T-helper 1 cell treated with Interleukin-12 subunit alpha and Interleukin-12 subunit beta and Interleukin-4 antibody, amounts not matched to agents 30 μg/mL and 1 μg/mL, for 36 hours (primary cell): ENCODE data around the gene ZNF784.

Experiments
- H3K27ac Mint-ChIP-seq: one replicate; pipeline ENCODE4 v1.8.0; 2021; ENCODE audit warnings: mild to moderate bottlenecking, mixed read lengths
- H3K27me3 Mint-ChIP-seq: one replicate; pipeline ENCODE4 v1.8.0; 2021; ENCODE audit warnings: low read depth, mixed read lengths
- H3K36me3 Mint-ChIP-seq: one replicate; pipeline ENCODE4 v1.8.0; 2021; ENCODE audit warnings: low read depth, mixed read lengths
- H3K4me1 Mint-ChIP-seq: one replicate; pipeline ENCODE4 v1.8.0; 2021; ENCODE audit warnings: low read depth, mixed read lengths
- H3K4me3 Mint-ChIP-seq: one replicate; pipeline ENCODE4 v1.8.0; 2021; ENCODE audit warnings: mild to moderate bottlenecking, moderate library complexity, mixed read lengths
- H3K9me3 Mint-ChIP-seq: one replicate; pipeline ENCODE4 v1.8.0; 2021; ENCODE audit warnings: mixed read lengths

The ZNF784 gene

GRCh38 chr19:55661826-55662225 lies 37.5 kb upstream of the ZNF784 start:
- no peak overlapping the region for H3K27ac Mint-ChIP-seq
- no peaks in the 10 kb centered on the region for H3K27me3 Mint-ChIP-seq
- no peaks in the 10 kb centered on the region for H3K9me3 Mint-ChIP-seq
- peaks cover 26% of the 10 kb centered on the region for H3K4me1 Mint-ChIP-seq
- no peak overlapping the region for H3K4me3 Mint-ChIP-seq
- peaks cover 45% of the 10 kb centered on the region for H3K36me3 Mint-ChIP-seq

- no peaks in the 10 kb centered on the region for H3K27me3 Mint-ChIP-seq
- peaks cover 49% of the 10 kb centered on the region for H3K36me3 Mint-ChIP-seq
- H3K9me3 Mint-ChIP-seq, result no peaks in the 10 kb centered on the region
- no peak overlapping the region for H3K4me3 Mint-ChIP-seq
- peaks cover 27% of the 10 kb centered on the region for H3K4me1 Mint-ChIP-seq
- no peak overlapping the region for H3K27ac Mint-ChIP-seq
These were observed 36.6 kb upstream of the ZNF784 start for GRCh38 chr19:55660991-55661390.

GRCh38 chr19:55660404-55660803 lies 36.0 kb upstream of the ZNF784 start:
- H3K9me3 Mint-ChIP-seq, result no peaks in the 10 kb centered on the region
- H3K4me3 Mint-ChIP-seq, result no peak overlapping the region
- no peaks in the 10 kb centered on the region for H3K27me3 Mint-ChIP-seq
- peaks cover 32% of the 10 kb centered on the region for H3K4me1 Mint-ChIP-seq
- H3K27ac Mint-ChIP-seq, result no peak overlapping the region
- peaks cover 51% of the 10 kb centered on the region for H3K36me3 Mint-ChIP-seq

- Mint-ChIP-seq H3K4me3 (no peak overlapping the region), H3K27me3 (no peaks in the 10 kb centered on the region), H3K9me3 (no peaks in the 10 kb centered on the region), H3K27ac (peak overlapping the region; percentile 28), H3K36me3 (peaks cover 51% of the 10 kb centered on the region), H3K4me1 (peaks cover 32% of the 10 kb centered on the region)
These were observed 35.5 kb upstream of the ZNF784 start for GRCh38 chr19:55659822-55660221.

- H3K4me1 Mint-ChIP-seq, result peaks cover 32% of the 10 kb centered on the region
- no peak overlapping the region for H3K4me3 Mint-ChIP-seq
- H3K36me3 Mint-ChIP-seq, result peaks cover 46% of the 10 kb centered on the region
- no peak overlapping the region for H3K27ac Mint-ChIP-seq
- no peaks in the 10 kb centered on the region for H3K9me3 Mint-ChIP-seq
- no peaks in the 10 kb centered on the region for H3K27me3 Mint-ChIP-seq
These were observed 34.6 kb upstream of the ZNF784 start for GRCh38 chr19:55658846-55659459.

- H3K4me1 Mint-ChIP-seq, result peaks cover 25% of the 10 kb centered on the region
- H3K27me3 Mint-ChIP-seq, result no peaks in the 10 kb centered on the region
- H3K9me3 Mint-ChIP-seq, result no peaks in the 10 kb centered on the region
- H3K27ac Mint-ChIP-seq, result peak overlapping the region; percentile 57
- H3K4me3 Mint-ChIP-seq, result peak overlapping the region; percentile 95
- peaks cover 31% of the 10 kb centered on the region for H3K36me3 Mint-ChIP-seq
These were observed 32.8 kb upstream of the ZNF784 start for GRCh38 chr19:55656988-55657747.

- Mint-ChIP-seq H3K9me3 (no peaks in the 10 kb centered on the region), H3K27ac (peak overlapping the region; percentile 96), H3K4me3 (peak overlapping the region; percentile 95), H3K4me1 (peaks cover 22% of the 10 kb centered on the region), H3K27me3 (no peaks in the 10 kb centered on the region), H3K36me3 (peaks cover 27% of the 10 kb centered on the region)
These were observed 32.2 kb upstream of the ZNF784 start for GRCh38 chr19:55656552-55656951.

- H3K27ac Mint-ChIP-seq, result peak overlapping the region; percentile 96
- peaks cover 28% of the 10 kb centered on the region for H3K36me3 Mint-ChIP-seq
- peaks cover 24% of the 10 kb centered on the region for H3K4me1 Mint-ChIP-seq
- no peaks in the 10 kb centered on the region for H3K9me3 Mint-ChIP-seq
- H3K27me3 Mint-ChIP-seq, result no peaks in the 10 kb centered on the region
- peak overlapping the region; percentile 95 for H3K4me3 Mint-ChIP-seq
These were observed 31.3 kb upstream of the ZNF784 start for GRCh38 chr19:55655648-55656040.

GRCh38 chr19:55654868-55655647 lies 30.7 kb upstream of the ZNF784 start, which contains the start of gene U2AF2:
TSS of gene U2AF2 (plus strand) at chr19:55655035. CDS start at chr19:55655105, 70 bp downstream.
- Mint-ChIP-seq H3K9me3 (no peaks in the 10 kb centered on the region), H3K4me1 (peaks cover 24% of the 10 kb centered on the region), H3K27me3 (no peaks in the 10 kb centered on the region), H3K4me3 (peak within 1 kb of the TSS; percentile 95), H3K27ac (peak within 1 kb of the TSS; percentile 96), H3K36me3 (peaks cover 23% of the 10 kb centered on the region)

GRCh38 chr19:55654323-55654867 lies 30.0 kb upstream of the ZNF784 start:
- Mint-ChIP-seq H3K36me3 (peaks cover 23% of the 10 kb centered on the region), H3K9me3 (no peaks in the 10 kb centered on the region), H3K27me3 (no peaks in the 10 kb centered on the region), H3K4me1 (peaks cover 25% of the 10 kb centered on the region), H3K27ac (peak overlapping the region; percentile 94), H3K4me3 (peak overlapping the region; percentile 87)

GRCh38 chr19:55653651-55654322 lies 29.4 kb upstream of the ZNF784 start:
- Mint-ChIP-seq H3K4me3 (peak overlapping the region; percentile 87), H3K9me3 (no peaks in the 10 kb centered on the region), H3K27me3 (no peaks in the 10 kb centered on the region), H3K4me1 (peaks cover 24% of the 10 kb centered on the region), H3K36me3 (peaks cover 22% of the 10 kb centered on the region), H3K27ac (peak overlapping the region; percentile 94)

GRCh38 chr19:55652311-55653128 lies 28.2 kb upstream of the ZNF784 start:
- Mint-ChIP-seq H3K36me3 (peaks cover 20% of the 10 kb centered on the region), H3K4me3 (no peak overlapping the region), H3K27ac (peak overlapping the region; percentile 39), H3K4me1 (peaks cover 20% of the 10 kb centered on the region), H3K27me3 (no peaks in the 10 kb centered on the region), H3K9me3 (no peaks in the 10 kb centered on the region)

- Mint-ChIP-seq H3K36me3 (peaks cover 21% of the 10 kb centered on the region), H3K9me3 (no peaks in the 10 kb centered on the region), H3K27me3 (no peaks in the 10 kb centered on the region), H3K4me3 (no peak overlapping the region), H3K27ac (no peak overlapping the region), H3K4me1 (peaks cover 16% of the 10 kb centered on the region)
These were observed 26.9 kb upstream of the ZNF784 start for GRCh38 chr19:55651236-55651635.
